Posterior cingulate gyrus (tissue), 11 donors: ENCODE results near the gene TMEM125.

Experiments
- DNase-seq, 10 donors: peaks; one replicate each; pipeline versions ENCODE4 v3.0.0 to v3.0.0-alpha.2; 2020 to 2021; ENCODE audit warnings: mixed read lengths in 3 of 10
- intact Hi-C: fragments of 100-400 bp; cut with DNase I; formaldehyde crosslinking; loops from one replicate; pipeline ENCODE4 v1.15.1; 2023

TMEM125 gene

GRCh38 chr1:43272576-43273571 lies 3.1 kb downstream of the TMEM125 start:
- peak in 2 of 10 donors; percentile 55 to 73 for DNase-seq
- intact Hi-C loops = no loop called here

GRCh38 chr1:43273708-43274107 lies 3.9 kb downstream of the TMEM125 start:
- intact Hi-C loops = no loop called here
- no peak for DNase-seq

- intact Hi-C loops = no loop called here
Observed at GRCh38 chr1:43274125-43274803, 4.5 kb downstream of the TMEM125 start.

GRCh38 chr1:43274804-43275180 lies 5.0 kb downstream of the TMEM125 start:
- peak in 1 of 10 donors; percentile 59 for DNase-seq
- intact Hi-C loops = no loop called here

More at GRCh38 chr1:43274125-43274803, 4.5 kb downstream of the TMEM125 start:
- peak in 2 of 10 donors; percentile 3 to 51 for DNase-seq

GRCh38 chr1:43275826-43276620 lies 6.2 kb downstream of the TMEM125 start:
- intact Hi-C loops = loop anchor here (2.0 kb wide), 1 partner anchor 35 kb away; no protein-coding TSS in a partner anchor
- DNase-seq = peak in 2 of 10 donors; percentile 14 to 67

- peak in 2 of 10 donors; percentile 25 to 33 for DNase-seq
- intact Hi-C loops = loop anchor here (2.0 kb wide), 1 partner anchor 34 kb away; no protein-coding TSS in a partner anchor
Observed at GRCh38 chr1:43276673-43277072, 6.9 kb downstream of the TMEM125 start.

- intact Hi-C loops = loop anchor here (2.0 kb wide), 1 partner anchor 34 kb away; no protein-coding TSS in a partner anchor
- peak in 3 of 10 donors; percentile 28 to 82 (median 40) for DNase-seq
Observed at GRCh38 chr1:43277116-43277876, 7.5 kb downstream of the TMEM125 start.

- DNase-seq = peak in 2 of 10 donors; percentile 50 to 55
- intact Hi-C loops = no loop called here
Observed at GRCh38 chr1:43279161-43279560, 9.4 kb downstream of the TMEM125 start.

GRCh38 chr1:43279666-43280065 lies 9.9 kb downstream of the TMEM125 start:
- DNase-seq = peak in 2 of 10 donors; percentile 5 to 72
- intact Hi-C loops = no loop called here

GRCh38 chr1:43280692-43281091 lies 10.9 kb downstream of the TMEM125 start:
- DNase-seq = peak in 2 of 10 donors; percentile 1 to 42
- intact Hi-C loops = no loop called here

GRCh38 chr1:43282220-43283195 lies 12.7 kb downstream of the TMEM125 start:
- intact Hi-C loops = no loop called here
- peak in 3 of 10 donors; percentile 18 to 62 (median 41) for DNase-seq

GRCh38 chr1:43284065-43284464 lies 14.3 kb downstream of the TMEM125 start:
- peak in 3 of 10 donors; percentile 7 to 29 (median 10) for DNase-seq
- intact Hi-C loops = no loop called here

- intact Hi-C loops = no loop called here
Observed at GRCh38 chr1:43284546-43285110, 14.8 kb downstream of the TMEM125 start.

GRCh38 chr1:43285269-43285990 lies 15.6 kb downstream of the TMEM125 start, which contains the start of gene C1orf210:
TSS of gene C1orf210 (minus strand) at chr1:43285581. CDS start at chr1:43283270, 2,311 bp downstream.
- peak in 2 of 10 donors; percentile 35 to 47 for DNase-seq

More at GRCh38 chr1:43284546-43285110, 14.8 kb downstream of the TMEM125 start:
- peak in 3 of 10 donors; percentile 3 to 55 (median 45) for DNase-seq

GRCh38 chr1:43286115-43286514 lies 16.3 kb downstream of the TMEM125 start:
- intact Hi-C loops = no loop called here
- peak in 3 of 10 donors; percentile 37 to 51 (median 50) for DNase-seq

More at GRCh38 chr1:43285269-43285990, 15.6 kb downstream of the TMEM125 start, which contains the start of gene C1orf210:
- intact Hi-C loops = no loop called here

GRCh38 chr1:43286533-43286932 lies 16.8 kb downstream of the TMEM125 start:
- intact Hi-C loops = no loop called here
- peak in 2 of 10 donors; percentile 14 to 28 for DNase-seq
